Keratinocyte (primary cell): ENCODE data around the gene ZFP91. TPM values are rescaled to one million over a fixed set of nuclear protein-coding genes. Genes with fewer than 3 reads are reported as not detected.

Experiments used
- DNase-seq: peaks from one replicate; pipeline ENCODE4 v3.0.0-alpha.2; 2011; ENCODE audit warnings: low read depth, missing footprints, low spot score
- FAIRE-seq: peaks from 2 replicates; lab custom pipeline; 2011; peaks lifted over from hg19 to GRCh38; lab: Jason Lieb, UNC
- H2AFZ ChIP-seq: 2 replicates; pipeline ENCODE4 v1.6.0; 2012; ENCODE audit warnings: low read length, control low read depth, inconsistent platforms; ENCODE audit not compliant: control insufficient read depth
- H3K27ac ChIP-seq: 2 replicates; pipeline ENCODE4 v1.5.1; 2011; ENCODE audit warnings: low read length; ENCODE audit not compliant: control insufficient read depth, insufficient read depth
- H3K27me3 ChIP-seq: 3 replicates; pipeline ENCODE4 v1.6.0; 2011; ENCODE audit warnings: low read length; ENCODE audit not compliant: control insufficient read depth, insufficient read depth; ENCODE audit errors: extremely low read depth
- H3K36me3 ChIP-seq, 2 experiments: 2 replicates in 1 of 2; 3 replicates in 1 of 2; pipeline ENCODE4 v1.5.1; 2011; ENCODE audit warnings: low read length in 2 of 2, mild to moderate bottlenecking in 1 of 2; ENCODE audit not compliant: control insufficient read depth in 2 of 2, insufficient read depth in 2 of 2; ENCODE audit errors: extremely low read depth in 1 of 2
- H3K4me1 ChIP-seq: 3 replicates; pipeline ENCODE4 v1.5.1; 2011; ENCODE audit warnings: low read length; ENCODE audit not compliant: control insufficient read depth, insufficient read depth; ENCODE audit errors: extremely low read depth
- H3K4me2 ChIP-seq: 3 replicates; pipeline ENCODE4 v1.6.0; 2011; ENCODE audit warnings: low read depth, low read length; ENCODE audit not compliant: control insufficient read depth, insufficient read depth; ENCODE audit errors: extremely low read depth
- H3K4me3 ChIP-seq, 3 experiments: fragments of 200-600 bp in 1 of 3; sonication (generic) in 1 of 3; 2 replicates in 2 of 3; 3 replicates in 1 of 3; pipeline ENCODE4 v1.5.1; 2011 to 2016; ENCODE audit warnings: low read length in 3 of 3, mild to moderate bottlenecking in 3 of 3, control low read depth in 2 of 3, inconsistent platforms in 1 of 3, low read depth in 1 of 3, mixed read lengths in 1 of 3, mixed run types in 1 of 3, moderate library complexity in 1 of 3; ENCODE audit not compliant: control insufficient read depth in 2 of 3, insufficient read depth in 2 of 3; ENCODE audit errors: extremely low read depth in 1 of 3
- H3K79me2 ChIP-seq: 2 replicates; pipeline ENCODE4 v1.6.0; 2012; ENCODE audit warnings: low read length; ENCODE audit not compliant: control insufficient read depth, insufficient read depth
- H3K9ac ChIP-seq: 3 replicates; pipeline ENCODE4 v1.6.0; 2011; ENCODE audit warnings: low read length; ENCODE audit not compliant: control insufficient read depth, insufficient read depth; ENCODE audit errors: extremely low read depth
- H3K9me1 ChIP-seq: 3 replicates; pipeline ENCODE4 v1.6.0; 2011; ENCODE audit warnings: low read length; ENCODE audit not compliant: control insufficient read depth, insufficient read depth; ENCODE audit errors: extremely low read depth
- H3K9me3 ChIP-seq: 2 replicates; pipeline ENCODE4 v1.5.1; 2012; ENCODE audit warnings: low read depth, low read length; ENCODE audit not compliant: control insufficient read depth
- H4K20me1 ChIP-seq: 3 replicates; pipeline ENCODE4 v1.6.0; 2011; ENCODE audit warnings: low read length; ENCODE audit not compliant: control insufficient read depth, insufficient read depth; ENCODE audit errors: extremely low read depth
- EZH2 ChIP-seq: IDR thresholded peaks from one replicate; pipeline ENCODE4 v1.6.1; 2012; ENCODE audit warnings: inconsistent platforms, mild to moderate bottlenecking, low read length, moderate library complexity
- dilution Hi-C: fragments of 300-500 bp; cut with MboI; formaldehyde crosslinking; loops from one replicate; pipeline ENCODE4 v1.7.0; 2020; ENCODE audit warnings: low sequenced_read_pairs; ENCODE audit not compliant: extremely low pct_ligation_motif_present
- polyA plus RNA-seq, 5 experiments: library from polyadenylated mRNA; depleted of rRNA in 3 of 5; stranded (reverse) in 3 of 5; stranded (forward) in 1 of 5; unstranded in 1 of 5; fragments of >200 nt; gene quantifications; 1 replicate in 1 of 5; 2 replicates in 3 of 5; 3 replicates in 1 of 5; pipeline versions ENCODE4 v1.2.1 to v1.2.3, GENCODE V29; 2011 to 2012; ENCODE audit warnings: missing spikeins in 2 of 5, low read depth in 1 of 5, low replicate concordance in 1 of 5
- TF ChIP-seq, protein P1 (sequence below), 3 experiments: IDR thresholded peaks in 1 of 3; conservative IDR thresholded peaks in 1 of 3; optimal IDR thresholded peaks in 1 of 3; 2 replicates in 2 of 3; 3 replicates in 1 of 3; pipeline versions ENCODE3 to v1.5.1; 2011; ENCODE audit warnings: low read length in 3 of 3, mild to moderate bottlenecking in 3 of 3, moderate library complexity in 2 of 3, control low read depth in 1 of 3, inconsistent platforms in 1 of 3; ENCODE audit not compliant: insufficient read depth in 2 of 3; ENCODE audit errors: extremely low read depth in 1 of 3

ZFP91 gene
- polyA plus RNA-seq, 1 donor (not counting 4 experiments of a cell fraction or from before 2014, with no cell fraction given), result 45.6 TPM

DNA sequence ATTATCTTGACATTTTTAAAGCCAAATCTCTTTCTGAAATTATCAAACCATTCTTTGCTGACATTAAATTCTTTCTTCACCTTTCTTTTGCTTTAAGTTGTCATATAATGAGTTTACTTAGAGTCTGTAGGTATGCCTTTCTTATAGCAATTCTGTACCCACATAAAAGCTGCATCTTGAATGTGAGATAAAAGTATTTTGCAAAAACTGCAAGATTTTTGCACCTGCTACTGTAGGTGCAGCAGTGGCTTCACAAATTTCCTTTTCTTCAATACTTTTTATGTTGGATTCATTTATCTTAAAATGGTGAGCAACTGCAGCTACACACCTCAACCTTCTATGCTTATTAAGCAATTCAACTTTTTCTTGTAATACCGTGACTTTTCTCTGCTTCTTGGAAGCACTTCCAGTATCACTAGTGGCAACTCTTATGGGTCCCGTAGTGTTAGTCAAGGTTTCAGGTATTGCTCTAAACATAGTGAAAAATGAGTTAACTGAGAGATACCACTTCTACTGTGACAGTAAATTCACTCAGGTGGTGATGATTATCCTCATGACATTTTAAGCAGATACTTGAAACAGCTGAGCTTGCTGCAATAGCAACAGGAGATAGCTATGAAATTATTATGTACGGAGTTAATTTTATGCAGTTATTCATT, 18.8 kb downstream of the ZFP91 start:
- dilution Hi-C loops, result no loop called here
- no peaks in the 10 kb centered on the region for H3K9me3 ChIP-seq
- H3K9ac ChIP-seq, result no peak overlapping the region
- FAIRE-seq (no peak), DNase-seq (no peak)
- H3K4me3 ChIP-seq, result no peak overlapping the region
- peaks cover 98% of the 10 kb centered on the region for H3K79me2 ChIP-seq
- H4K20me1 ChIP-seq, result peaks cover 9% of the 10 kb centered on the region
- TF ChIP-seq, protein P1, sequence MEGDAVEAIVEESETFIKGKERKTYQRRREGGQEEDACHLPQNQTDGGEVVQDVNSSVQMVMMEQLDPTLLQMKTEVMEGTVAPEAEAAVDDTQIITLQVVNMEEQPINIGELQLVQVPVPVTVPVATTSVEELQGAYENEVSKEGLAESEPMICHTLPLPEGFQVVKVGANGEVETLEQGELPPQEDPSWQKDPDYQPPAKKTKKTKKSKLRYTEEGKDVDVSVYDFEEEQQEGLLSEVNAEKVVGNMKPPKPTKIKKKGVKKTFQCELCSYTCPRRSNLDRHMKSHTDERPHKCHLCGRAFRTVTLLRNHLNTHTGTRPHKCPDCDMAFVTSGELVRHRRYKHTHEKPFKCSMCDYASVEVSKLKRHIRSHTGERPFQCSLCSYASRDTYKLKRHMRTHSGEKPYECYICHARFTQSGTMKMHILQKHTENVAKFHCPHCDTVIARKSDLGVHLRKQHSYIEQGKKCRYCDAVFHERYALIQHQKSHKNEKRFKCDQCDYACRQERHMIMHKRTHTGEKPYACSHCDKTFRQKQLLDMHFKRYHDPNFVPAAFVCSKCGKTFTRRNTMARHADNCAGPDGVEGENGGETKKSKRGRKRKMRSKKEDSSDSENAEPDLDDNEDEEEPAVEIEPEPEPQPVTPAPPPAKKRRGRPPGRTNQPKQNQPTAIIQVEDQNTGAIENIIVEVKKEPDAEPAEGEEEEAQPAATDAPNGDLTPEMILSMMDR (optimal IDR thresholded peaks at IDR 0.05 in 1 of 3, IDR thresholded peaks at IDR 0.05 in 1 of 3, conservative IDR thresholded peaks at IDR 0.05 in 1 of 3; ENCODE audit: extremely low read depth in 1 of 3, insufficient read depth in 2 of 3, low read length in 3 of 3), result no peak
- TF ChIP-seq EZH2, result no peak
- peaks cover 3 to 4% of the 10 kb centered on the region in 2 experiments for H3K36me3 ChIP-seq
- no peak overlapping the region for H3K4me2 ChIP-seq
- H3K9me1 ChIP-seq, result peaks cover under 1% of the 10 kb centered on the region
- no peak overlapping the region for H3K27ac ChIP-seq
- H2AFZ ChIP-seq, result no peak overlapping the region
- H3K4me1 ChIP-seq, result no peaks in the 10 kb centered on the region
- no peaks in the 10 kb centered on the region for H3K27me3 ChIP-seq

- peaks cover 8% of the 10 kb centered on the region for H4K20me1 ChIP-seq
Observed at GRCh38 chr11:58600510-58600909, 21.6 kb downstream of the ZFP91 start.

More at GRCh38 chr11:58600510-58600909, 21.6 kb downstream of the ZFP91 start:
- dilution Hi-C loops, result loop anchor here (10.0 kb wide), 1 partner anchor 554 kb away; no protein-coding TSS in a partner anchor
- DNase-seq (no peak), FAIRE-seq (no peak)
- Histone ChIP-seq H3K27ac (no peak overlapping the region), H3K9me3 (no peaks in the 10 kb centered on the region), H3K36me3 (peaks cover 2 to 3% of the 10 kb centered on the region in 2 experiments), H3K27me3 (no peaks in the 10 kb centered on the region), H3K9ac (no peak overlapping the region), H3K79me2 (peaks cover 99% of the 10 kb centered on the region), H3K4me2 (no peak overlapping the region), H3K4me3 (no peak overlapping the region), H2AFZ (no peak overlapping the region), H3K9me1 (no peaks in the 10 kb centered on the region), H3K4me1 (no peaks in the 10 kb centered on the region)
- TF ChIP-seq, protein P1 (optimal IDR thresholded peaks at IDR 0.05 in 1 of 3, IDR thresholded peaks at IDR 0.05 in 1 of 3, conservative IDR thresholded peaks at IDR 0.05 in 1 of 3; ENCODE audit: extremely low read depth in 1 of 3, insufficient read depth in 2 of 3, low read length in 3 of 3), result no peak
- TF ChIP-seq EZH2, result no peak
